GM18505 (cell line): ENCODE data around the gene EML4.

Experiments
- ATAC-seq: cut with Tn5 transposase; IDR thresholded peaks from one replicate; pipeline ENCODE4 v1.9.1; 2021; ENCODE audit not compliant: unreplicated experiment
- POLR2A ChIP-seq: IDR thresholded peaks from 4 replicates; pipeline ENCODE4 v1.6.1; 2011; ENCODE audit warnings: borderline replicate concordance; ENCODE audit not compliant: insufficient read depth, insufficient read length; ENCODE audit errors: extremely low read depth

The EML4 gene

GRCh38 chr2:42200926-42201855, 32.0 kb downstream of the EML4 start:
- ATAC-seq = no peak
- no peak for TF ChIP-seq POLR2A

- no peak for ATAC-seq
- TF ChIP-seq POLR2A = no peak
These were observed 33.5 kb downstream of the EML4 start for GRCh38 chr2:42202634-42203008.

- no peak for TF ChIP-seq POLR2A
- ATAC-seq = no peak
These were observed 34.6 kb downstream of the EML4 start for GRCh38 chr2:42203792-42204191.

GRCh38 chr2:42205337-42205736, 36.2 kb downstream of the EML4 start:
- ATAC-seq = no peak
- no peak for TF ChIP-seq POLR2A

- ATAC-seq = no peak
- no peak for TF ChIP-seq POLR2A
These were observed 38.7 kb downstream of the EML4 start for GRCh38 chr2:42207826-42208225.

DNA sequence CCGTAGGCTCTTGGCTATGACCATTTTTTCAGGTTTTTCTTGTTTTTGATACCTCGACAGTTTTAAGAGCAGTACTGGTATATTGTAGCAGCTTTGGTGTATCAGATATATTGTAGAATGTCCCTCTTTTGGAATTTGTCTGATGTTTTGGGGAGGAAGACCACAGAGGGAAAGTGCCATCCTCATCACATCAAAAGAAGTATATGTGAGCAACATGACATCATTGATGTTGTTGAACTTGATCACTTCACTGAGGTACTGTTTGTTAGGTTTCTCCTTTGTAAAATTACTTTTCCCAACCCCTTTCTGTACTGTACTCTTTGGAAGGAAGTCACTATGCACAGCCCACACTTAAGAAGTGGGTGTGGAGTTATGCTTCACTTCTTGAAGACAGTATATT, 41.0 kb downstream of the EML4 start:
- no peak for TF ChIP-seq POLR2A
- ATAC-seq = no peak

DNA sequence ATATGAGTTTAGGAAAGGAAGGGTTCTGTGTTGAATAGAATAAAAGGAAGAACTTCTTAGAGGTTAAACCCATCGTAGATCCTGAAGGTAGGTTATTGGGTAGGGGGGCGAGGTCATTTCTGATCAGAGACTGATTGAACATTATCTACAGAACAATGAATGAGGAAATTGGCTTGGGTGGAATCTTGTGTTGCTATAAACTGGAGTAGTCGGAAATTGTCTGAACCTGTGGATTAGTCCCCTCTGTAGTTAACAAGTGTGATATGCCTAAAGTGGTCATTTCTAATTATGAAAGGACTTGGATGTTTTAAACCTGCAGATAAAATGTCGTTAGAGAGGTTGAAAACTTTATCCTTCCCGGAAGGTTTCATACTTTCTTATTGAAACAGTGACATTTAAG, 42.1 kb downstream of the EML4 start:
- ATAC-seq = no peak
- TF ChIP-seq POLR2A = no peak

DNA sequence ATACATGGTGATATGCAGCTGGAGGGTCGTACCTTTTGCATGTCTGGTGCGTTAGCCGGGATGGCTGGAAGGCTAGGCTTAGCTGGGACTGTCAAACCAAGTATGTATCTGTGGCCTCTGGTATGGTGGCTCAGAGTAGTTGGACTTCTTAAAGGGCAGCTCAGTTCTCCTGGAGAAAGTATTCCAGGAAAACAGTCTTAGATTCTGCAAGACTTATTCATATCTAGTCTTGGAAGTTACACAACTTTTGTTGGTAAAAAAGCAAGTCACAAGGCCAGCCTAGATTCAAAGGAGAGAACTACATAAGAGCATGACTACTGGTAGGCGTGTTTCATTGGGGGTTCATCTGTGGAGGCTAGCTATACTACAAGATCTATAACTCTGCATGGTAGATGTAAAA, 45.5 kb downstream of the EML4 start:
- no peak for TF ChIP-seq POLR2A

DNA sequence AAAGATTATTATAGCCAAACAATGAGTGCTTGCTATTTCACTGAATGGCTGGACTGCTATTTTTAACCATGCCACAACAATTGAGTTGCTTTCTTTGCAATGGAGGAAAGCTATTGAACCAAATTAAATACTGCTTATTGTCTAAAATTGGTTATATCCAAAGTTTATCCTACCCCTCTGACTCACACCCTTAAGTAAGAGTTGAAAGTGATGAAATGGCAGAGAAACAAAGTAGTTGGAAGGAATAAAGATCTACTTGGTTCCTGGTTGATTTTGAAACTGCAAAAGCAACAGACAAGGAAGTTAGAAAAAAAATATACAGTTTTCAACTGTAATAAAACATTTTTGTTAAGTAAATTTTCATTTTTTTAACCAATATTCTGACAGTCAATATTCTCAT, 47.5 kb downstream of the EML4 start:
- TF ChIP-seq POLR2A = no peak
- no peak for ATAC-seq

More for the DNA sequence above, 45.5 kb downstream of the EML4 start:
- no peak for ATAC-seq

- TF ChIP-seq POLR2A = no peak
- no peak for ATAC-seq
These were observed 48.2 kb downstream of the EML4 start for GRCh38 chr2:42217307-42217706.

GRCh38 chr2:42217914-42218313, 48.8 kb downstream of the EML4 start:
- ATAC-seq = no peak

GRCh38 chr2:42218712-42219111, 49.6 kb downstream of the EML4 start:
- ATAC-seq = no peak

More at GRCh38 chr2:42217914-42218313, 48.8 kb downstream of the EML4 start:
- TF ChIP-seq POLR2A = no peak

GRCh38 chr2:42219160-42219559, 50.0 kb downstream of the EML4 start:
- TF ChIP-seq POLR2A = no peak
- no peak for ATAC-seq

More at GRCh38 chr2:42218712-42219111, 49.6 kb downstream of the EML4 start:
- TF ChIP-seq POLR2A = no peak

DNA sequence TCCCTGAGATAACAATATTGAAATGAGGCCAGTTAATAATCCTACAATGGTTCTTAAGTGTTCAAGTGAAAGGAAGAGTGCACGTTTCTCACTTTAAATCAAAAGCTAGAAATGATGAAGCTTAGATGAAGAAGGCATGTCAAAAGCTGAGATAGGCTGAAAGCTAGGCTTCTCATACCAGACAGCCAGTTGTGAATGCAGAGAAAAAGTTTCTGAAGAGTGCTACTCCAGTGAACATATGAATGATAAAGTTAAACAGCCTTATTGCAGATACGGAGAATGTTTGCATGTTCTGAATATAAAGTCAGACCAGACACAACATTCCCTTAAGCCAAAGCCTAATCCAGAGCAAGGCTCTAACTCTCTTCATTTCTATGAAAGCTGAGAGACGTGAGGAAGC, 51.4 kb downstream of the EML4 start:
- ATAC-seq = no peak
- TF ChIP-seq POLR2A = no peak
